ENCODE measurements around the gene SLC22A1. TPM values are rescaled to one million over a fixed set of nuclear protein-coding genes. Genes with fewer than 3 reads are reported as not detected.
A peak's percentile ranks its signal among the peaks of the same experiment; 100 is the strongest.

Gene SLC22A1
- total RNA-seq, 1 donor from 2014 or later = 3.2 TPM

- Mint-ChIP-seq H3K27me3 (ENCODE audit: low read depth, unreplicated experiment) (no peaks in the 10 kb centered on the region), H3K9me3 (ENCODE audit: unreplicated experiment) (no peaks in the 10 kb centered on the region), H3K4me1 (ENCODE audit: low read depth, unreplicated experiment) (no peaks in the 10 kb centered on the region), H3K36me3 (ENCODE audit: low read depth, unreplicated experiment) (peaks cover 20% of the 10 kb centered on the region), H3K27ac (ENCODE audit: unreplicated experiment) (no peak overlapping the region), H3K4me3 (ENCODE audit: unreplicated experiment) (no peak overlapping the region)
- Histone ChIP-seq H3K4me2 (ENCODE audit: low read length) (no peak overlapping the region), H3K79me2 (ENCODE audit: insufficient read depth, low read length) (no peaks in the 10 kb centered on the region), H3K27me3 (ENCODE audit: insufficient read depth, low read length) (no peaks in the 10 kb centered on the region), H3K27ac (ENCODE audit: low read depth, low read length) (peak overlapping the region; percentile 9), H3K4me3 (ENCODE audit: insufficient read depth, low read depth, low read length) (no peak overlapping the region), H4K20me1 (ENCODE audit: insufficient read depth, low read length) (peaks cover 4% of the 10 kb centered on the region), H3K9ac (ENCODE audit: low read length) (no peak overlapping the region), H3K9me3 (ENCODE audit: insufficient read depth, low read depth, low read length) (no peaks in the 10 kb centered on the region), H3K36me3 (ENCODE audit: insufficient read depth, low read length) (peaks cover 20% of the 10 kb centered on the region), H3K4me1 (ENCODE audit: insufficient read depth, low read length) (peaks cover 5% of the 10 kb centered on the region), H2AFZ (ENCODE audit: low read depth, low read length) (no peak overlapping the region)
- no peak for FAIRE-seq
- DNase-seq (ENCODE audit: low read depth) = no peak
- TF ChIP-seq, protein P1, sequence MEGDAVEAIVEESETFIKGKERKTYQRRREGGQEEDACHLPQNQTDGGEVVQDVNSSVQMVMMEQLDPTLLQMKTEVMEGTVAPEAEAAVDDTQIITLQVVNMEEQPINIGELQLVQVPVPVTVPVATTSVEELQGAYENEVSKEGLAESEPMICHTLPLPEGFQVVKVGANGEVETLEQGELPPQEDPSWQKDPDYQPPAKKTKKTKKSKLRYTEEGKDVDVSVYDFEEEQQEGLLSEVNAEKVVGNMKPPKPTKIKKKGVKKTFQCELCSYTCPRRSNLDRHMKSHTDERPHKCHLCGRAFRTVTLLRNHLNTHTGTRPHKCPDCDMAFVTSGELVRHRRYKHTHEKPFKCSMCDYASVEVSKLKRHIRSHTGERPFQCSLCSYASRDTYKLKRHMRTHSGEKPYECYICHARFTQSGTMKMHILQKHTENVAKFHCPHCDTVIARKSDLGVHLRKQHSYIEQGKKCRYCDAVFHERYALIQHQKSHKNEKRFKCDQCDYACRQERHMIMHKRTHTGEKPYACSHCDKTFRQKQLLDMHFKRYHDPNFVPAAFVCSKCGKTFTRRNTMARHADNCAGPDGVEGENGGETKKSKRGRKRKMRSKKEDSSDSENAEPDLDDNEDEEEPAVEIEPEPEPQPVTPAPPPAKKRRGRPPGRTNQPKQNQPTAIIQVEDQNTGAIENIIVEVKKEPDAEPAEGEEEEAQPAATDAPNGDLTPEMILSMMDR (IDR thresholded peaks at IDR 0.05; ENCODE audit: insufficient read depth, low read depth, low read length) = no peak
- no peak for TF ChIP-seq EZH2 (IDR thresholded peaks at IDR 0.05; ENCODE audit: insufficient read depth, low read length)
These were observed 44.6 kb upstream of the SLC22A1 start for GRCh38 chr6:160077024-160077423.

GRCh38 chr6:160077526-160077925, 44.1 kb upstream of the SLC22A1 start:
- Mint-ChIP-seq H3K9me3 (ENCODE audit: unreplicated experiment) (no peaks in the 10 kb centered on the region), H3K27me3 (ENCODE audit: low read depth, unreplicated experiment) (no peaks in the 10 kb centered on the region), H3K4me3 (ENCODE audit: unreplicated experiment) (no peak overlapping the region), H3K4me1 (ENCODE audit: low read depth, unreplicated experiment) (no peaks in the 10 kb centered on the region), H3K27ac (ENCODE audit: unreplicated experiment) (no peak overlapping the region), H3K36me3 (ENCODE audit: low read depth, unreplicated experiment) (peaks cover 19% of the 10 kb centered on the region)
- TF ChIP-seq, protein P1 (IDR thresholded peaks at IDR 0.05; ENCODE audit: insufficient read depth, low read depth, low read length) = no peak
- no peak for TF ChIP-seq EZH2 (IDR thresholded peaks at IDR 0.05; ENCODE audit: insufficient read depth, low read length)
- DNase-seq (ENCODE audit: low read depth) (peak; percentile 38), FAIRE-seq (peak; percentile 66)
- Histone ChIP-seq H4K20me1 (ENCODE audit: insufficient read depth, low read length) (peaks cover 4% of the 10 kb centered on the region), H3K4me1 (ENCODE audit: insufficient read depth, low read length) (peaks cover 5% of the 10 kb centered on the region), H3K36me3 (ENCODE audit: insufficient read depth, low read length) (peaks cover 18% of the 10 kb centered on the region), H3K27me3 (ENCODE audit: insufficient read depth, low read length) (no peaks in the 10 kb centered on the region), H3K9ac (ENCODE audit: low read length) (no peak overlapping the region), H2AFZ (ENCODE audit: low read depth, low read length) (no peak overlapping the region), H3K79me2 (ENCODE audit: insufficient read depth, low read length) (no peaks in the 10 kb centered on the region), H3K4me3 (ENCODE audit: insufficient read depth, low read depth, low read length) (no peak overlapping the region), H3K4me2 (ENCODE audit: low read length) (no peak overlapping the region), H3K27ac (ENCODE audit: low read depth, low read length) (peak overlapping the region; percentile 9), H3K9me3 (ENCODE audit: insufficient read depth, low read depth, low read length) (no peaks in the 10 kb centered on the region)

DNA sequence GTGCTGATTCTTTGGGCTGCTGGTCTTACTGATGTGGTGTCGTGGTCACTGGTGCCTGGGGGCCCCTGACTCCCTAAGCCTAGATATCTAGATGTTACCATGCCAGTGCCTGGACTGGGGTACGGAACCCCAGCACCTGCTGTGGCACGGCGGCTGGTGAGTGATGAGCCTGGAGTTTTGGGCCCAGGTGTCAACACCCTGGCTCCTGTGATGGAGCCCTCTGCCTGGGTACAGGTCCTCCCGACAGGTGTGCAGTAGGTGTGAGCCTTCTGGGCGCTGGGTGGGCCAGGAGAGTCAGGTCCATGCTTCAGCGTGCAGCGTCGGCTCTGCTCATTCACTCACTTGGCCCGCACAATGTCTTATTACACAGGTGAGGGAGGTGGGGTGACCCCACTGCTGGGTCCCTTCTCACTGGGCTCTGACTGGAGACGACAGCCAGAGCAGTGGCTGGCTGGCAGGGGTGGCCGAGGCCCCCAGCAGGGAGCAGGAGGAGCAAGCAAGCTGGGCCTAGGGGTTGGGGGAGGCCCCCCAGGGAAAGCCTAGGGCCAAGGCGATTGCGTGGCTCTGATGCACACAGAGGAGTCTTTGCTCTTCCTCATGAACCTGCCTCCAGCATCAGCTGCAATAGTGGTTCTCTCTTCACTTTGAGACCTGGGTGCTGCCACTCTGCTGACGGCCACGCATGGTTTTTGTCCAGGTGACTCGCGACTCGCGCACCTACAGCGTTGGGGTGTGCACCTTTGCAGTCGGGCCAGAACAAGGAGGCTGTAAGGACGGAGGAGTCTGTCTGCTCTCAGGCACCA, 42.5 kb upstream of the SLC22A1 start:
- no peaks in the 10 kb centered on the region for H3K27me3 ChIP-seq (ENCODE audit: insufficient read depth, low read length)
- FAIRE-seq = no peak
- H3K9me3 ChIP-seq (ENCODE audit: insufficient read depth, low read depth, low read length) = no peaks in the 10 kb centered on the region
- TF ChIP-seq, protein P1 (IDR thresholded peaks at IDR 0.05; ENCODE audit: insufficient read depth, low read depth, low read length) = no peak
- no peak for TF ChIP-seq EZH2 (IDR thresholded peaks at IDR 0.05; ENCODE audit: insufficient read depth, low read length)
- H3K9ac ChIP-seq (ENCODE audit: low read length) = no peak overlapping the region
- H3K4me3 ChIP-seq (ENCODE audit: insufficient read depth, low read depth, low read length) = no peak overlapping the region
- peaks cover 5% of the 10 kb centered on the region for H3K4me1 ChIP-seq (ENCODE audit: insufficient read depth, low read length)
- no peaks in the 10 kb centered on the region for H3K79me2 ChIP-seq (ENCODE audit: insufficient read depth, low read length)
- no peaks in the 10 kb centered on the region for H3K27me3 Mint-ChIP-seq (ENCODE audit: low read depth, unreplicated experiment)
- peaks cover 17% of the 10 kb centered on the region for H3K36me3 ChIP-seq (ENCODE audit: insufficient read depth, low read length)
- DNase-seq (ENCODE audit: low read depth) = no peak
- H4K20me1 ChIP-seq (ENCODE audit: insufficient read depth, low read length) = peaks cover 4% of the 10 kb centered on the region
- H3K4me3 Mint-ChIP-seq (ENCODE audit: unreplicated experiment) = no peak overlapping the region
- H3K27ac Mint-ChIP-seq (ENCODE audit: unreplicated experiment) = no peak overlapping the region
- peaks cover 24% of the 10 kb centered on the region for H3K36me3 Mint-ChIP-seq (ENCODE audit: low read depth, unreplicated experiment)
- no peak overlapping the region for H2AFZ ChIP-seq (ENCODE audit: low read depth, low read length)
- H3K4me1 Mint-ChIP-seq (ENCODE audit: low read depth, unreplicated experiment) = no peaks in the 10 kb centered on the region
- no peak overlapping the region for H3K4me2 ChIP-seq (ENCODE audit: low read length)
- H3K9me3 Mint-ChIP-seq (ENCODE audit: unreplicated experiment) = no peaks in the 10 kb centered on the region
- no peak overlapping the region for H3K27ac ChIP-seq (ENCODE audit: low read depth, low read length)

All from astrocyte (in vitro differentiated cells and primary cell).